Mesothelial cell of epicardium (in vitro differentiated cells): ENCODE results near the gene PPFIA1. TPM values are rescaled to one million over a fixed set of nuclear protein-coding genes. Genes with fewer than 3 reads are reported as not detected.
A peak's percentile ranks its signal among the peaks of the same experiment; 100 is the strongest.

Experiments used
- DNase-seq, 2 experiments: peaks; one replicate each; pipeline ENCODE4 v3.0.0; 2021; ENCODE audit warnings: low spot score in 2 of 2; ENCODE audit not compliant: unreplicated experiment in 2 of 2
- H3K27ac Mint-ChIP-seq: 2 replicates; pipeline ENCODE4 v1.8.0; 2021; ENCODE audit warnings: mixed read lengths
- H3K27me3 Mint-ChIP-seq: 2 replicates; pipeline ENCODE4 v1.8.0; 2021; ENCODE audit warnings: low read depth, mixed read lengths
- H3K36me3 Mint-ChIP-seq: 2 replicates; pipeline ENCODE4 v1.8.0; 2021; ENCODE audit warnings: mixed read lengths
- H3K4me1 Mint-ChIP-seq: 2 replicates; pipeline ENCODE4 v1.8.0; 2021; ENCODE audit warnings: mixed read lengths
- H3K4me3 Mint-ChIP-seq: 2 replicates; pipeline ENCODE4 v1.8.0; 2021; ENCODE audit warnings: mild to moderate bottlenecking, moderate library complexity, mixed read lengths
- H3K9me3 Mint-ChIP-seq: 2 replicates; pipeline ENCODE4 v1.8.0; 2021; ENCODE audit warnings: mixed read lengths
- total RNA-seq: library from RNA; stranded (reverse); gene quantifications from 3 replicates; pipeline ENCODE4 v1.2.1, GENCODE V29; 2021
- TF ChIP-seq, protein P1 (sequence below): fragments of 200-600 bp; sonication (generic); IDR thresholded peaks from one replicate; pipeline ENCODE4 v1.5.0; 2021; ENCODE audit warnings: antibody characterized with exemption; ENCODE audit not compliant: unreplicated experiment

PPFIA1 gene
- total RNA-seq, 1 donor from 2014 or later: 59.1 TPM

DNA sequence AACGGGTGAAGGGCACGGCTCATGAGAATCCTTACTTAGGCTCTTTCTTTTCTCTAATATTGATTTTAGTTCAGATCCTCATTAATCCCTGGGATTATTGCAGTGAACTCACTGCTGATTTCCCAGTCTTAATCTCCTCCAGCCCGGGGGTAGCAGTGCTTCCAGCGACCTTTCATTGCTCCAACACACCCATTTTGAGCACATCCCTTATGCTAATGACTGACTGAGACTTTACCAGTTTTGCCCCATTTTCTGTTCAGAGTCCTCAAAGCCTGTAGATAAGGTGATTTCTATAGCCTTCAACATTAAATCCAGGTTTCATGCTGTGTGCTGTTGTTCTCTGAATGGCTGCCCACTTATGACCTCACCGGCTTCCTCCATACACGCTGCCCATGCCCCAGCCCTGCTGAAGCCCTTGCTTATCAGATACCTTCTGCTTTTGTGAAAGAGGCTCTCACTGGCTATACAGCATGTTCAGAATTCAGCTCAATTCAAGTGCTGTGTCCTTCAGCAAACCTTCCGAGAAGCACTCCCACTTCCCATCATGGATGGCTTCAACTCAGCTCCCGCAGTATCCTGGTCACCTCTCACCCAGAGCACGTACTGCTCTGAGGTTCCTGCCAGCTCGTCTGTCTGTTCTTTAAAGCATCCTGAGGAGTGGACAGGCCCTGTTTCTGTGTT is 49.0 kb downstream of the PPFIA1 start:
- H3K4me3 Mint-ChIP-seq: no peak overlapping the region
- no peak for DNase-seq
- H3K9me3 Mint-ChIP-seq: no peaks in the 10 kb centered on the region
- H3K27me3 Mint-ChIP-seq: no peaks in the 10 kb centered on the region
- peaks cover 14% of the 10 kb centered on the region for H3K4me1 Mint-ChIP-seq
- TF ChIP-seq, protein P1, sequence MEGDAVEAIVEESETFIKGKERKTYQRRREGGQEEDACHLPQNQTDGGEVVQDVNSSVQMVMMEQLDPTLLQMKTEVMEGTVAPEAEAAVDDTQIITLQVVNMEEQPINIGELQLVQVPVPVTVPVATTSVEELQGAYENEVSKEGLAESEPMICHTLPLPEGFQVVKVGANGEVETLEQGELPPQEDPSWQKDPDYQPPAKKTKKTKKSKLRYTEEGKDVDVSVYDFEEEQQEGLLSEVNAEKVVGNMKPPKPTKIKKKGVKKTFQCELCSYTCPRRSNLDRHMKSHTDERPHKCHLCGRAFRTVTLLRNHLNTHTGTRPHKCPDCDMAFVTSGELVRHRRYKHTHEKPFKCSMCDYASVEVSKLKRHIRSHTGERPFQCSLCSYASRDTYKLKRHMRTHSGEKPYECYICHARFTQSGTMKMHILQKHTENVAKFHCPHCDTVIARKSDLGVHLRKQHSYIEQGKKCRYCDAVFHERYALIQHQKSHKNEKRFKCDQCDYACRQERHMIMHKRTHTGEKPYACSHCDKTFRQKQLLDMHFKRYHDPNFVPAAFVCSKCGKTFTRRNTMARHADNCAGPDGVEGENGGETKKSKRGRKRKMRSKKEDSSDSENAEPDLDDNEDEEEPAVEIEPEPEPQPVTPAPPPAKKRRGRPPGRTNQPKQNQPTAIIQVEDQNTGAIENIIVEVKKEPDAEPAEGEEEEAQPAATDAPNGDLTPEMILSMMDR: no peak
- no peaks in the 10 kb centered on the region for H3K36me3 Mint-ChIP-seq
- H3K27ac Mint-ChIP-seq: no peak overlapping the region

DNA sequence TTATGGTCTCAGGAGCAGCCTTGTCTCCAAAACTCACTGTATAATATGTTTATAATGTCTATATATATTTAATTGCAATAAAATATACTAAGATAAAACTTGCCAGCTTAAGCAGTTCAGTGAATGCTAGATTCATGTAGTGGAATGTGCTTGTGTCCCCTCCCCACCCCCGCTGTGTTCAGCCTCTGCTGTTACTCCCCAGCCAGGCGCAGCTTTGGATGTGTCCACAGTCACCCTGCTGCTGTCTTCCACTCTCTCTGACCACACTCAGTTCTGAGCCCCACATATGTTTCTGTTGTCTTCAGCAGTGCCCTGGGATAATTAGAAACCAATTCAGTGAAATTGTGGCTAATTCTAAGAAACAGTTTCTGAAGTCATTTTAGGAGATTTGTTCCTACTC is 52.2 kb downstream of the PPFIA1 start:
- no peak overlapping the region for H3K4me3 Mint-ChIP-seq
- peaks cover 15% of the 10 kb centered on the region for H3K36me3 Mint-ChIP-seq
- H3K4me1 Mint-ChIP-seq: peaks cover 16% of the 10 kb centered on the region
- DNase-seq: no peak
- TF ChIP-seq, protein P1: no peak
- peak overlapping the region; percentile 15 for H3K27ac Mint-ChIP-seq
- H3K9me3 Mint-ChIP-seq: no peaks in the 10 kb centered on the region
- H3K27me3 Mint-ChIP-seq: no peaks in the 10 kb centered on the region

DNA sequence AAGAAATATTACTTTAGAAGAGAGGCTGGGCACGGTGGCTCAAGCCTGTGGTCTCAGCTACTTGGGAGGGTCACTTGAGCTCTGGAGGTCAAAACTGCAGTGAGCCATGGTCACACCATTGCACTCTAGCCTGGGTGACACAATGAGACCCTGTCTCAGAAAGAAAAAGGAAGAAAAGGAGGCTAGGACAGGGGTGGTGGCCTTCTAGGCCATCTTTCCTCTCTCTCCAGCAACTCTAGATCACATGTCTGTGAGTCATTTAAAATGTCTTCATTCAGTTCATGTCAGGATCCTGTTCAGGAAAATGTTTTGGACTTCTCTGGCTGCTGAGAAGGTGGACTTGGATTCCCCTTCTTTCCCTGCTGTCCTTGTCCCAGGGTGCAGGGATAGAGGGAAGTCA is 53.3 kb downstream of the PPFIA1 start:
- peak overlapping the region; percentile 81 for H3K27ac Mint-ChIP-seq
- peaks cover 25% of the 10 kb centered on the region for H3K36me3 Mint-ChIP-seq
- peaks cover 16% of the 10 kb centered on the region for H3K4me1 Mint-ChIP-seq
- H3K4me3 Mint-ChIP-seq: no peak overlapping the region
- H3K27me3 Mint-ChIP-seq: no peaks in the 10 kb centered on the region
- TF ChIP-seq, protein P1: no peak
- peaks cover 4% of the 10 kb centered on the region for H3K9me3 Mint-ChIP-seq
- DNase-seq: no peak

DNA sequence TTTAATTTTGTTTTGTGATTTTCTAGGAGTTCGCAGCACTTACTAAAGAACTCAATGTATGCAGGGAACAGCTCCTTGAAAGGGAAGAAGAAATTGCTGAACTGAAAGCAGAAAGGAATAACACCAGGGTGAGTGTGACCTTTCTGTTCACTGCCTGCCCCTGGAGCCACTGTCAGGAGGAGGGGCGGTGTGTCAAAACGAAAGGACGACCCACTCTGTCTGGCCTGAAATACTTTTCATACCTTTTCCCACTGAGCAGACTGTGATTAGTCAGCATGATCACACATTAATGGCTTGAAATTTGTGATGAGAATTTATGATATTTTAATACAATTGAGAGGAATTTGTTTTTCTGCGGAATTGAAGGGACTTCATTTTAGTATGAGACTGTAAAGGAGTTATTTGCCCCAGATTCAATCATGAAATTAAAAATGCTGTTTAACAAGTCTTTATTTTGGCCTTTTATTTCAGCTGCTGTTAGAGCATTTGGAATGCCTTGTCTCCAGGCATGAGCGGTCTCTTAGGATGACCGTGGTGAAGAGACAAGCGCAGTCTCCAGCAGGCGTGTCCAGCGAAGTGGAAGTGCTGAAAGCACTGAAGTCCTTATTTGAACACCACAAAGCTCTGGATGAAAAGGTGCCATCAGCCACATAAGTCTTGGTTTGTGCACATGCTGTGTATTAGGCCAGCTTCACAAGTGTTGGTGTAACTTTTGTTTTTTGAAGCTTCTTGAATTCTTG is 54.1 kb downstream of the PPFIA1 start:
- Mint-ChIP-seq H3K27me3 (no peaks in the 10 kb centered on the region), H3K36me3 (peaks cover 27% of the 10 kb centered on the region), H3K4me1 (peaks cover 16% of the 10 kb centered on the region), H3K4me3 (no peak overlapping the region), H3K9me3 (peaks cover 4% of the 10 kb centered on the region), H3K27ac (peak overlapping the region; percentile 81)
- TF ChIP-seq, protein P1: no peak
- no peak for DNase-seq

DNA sequence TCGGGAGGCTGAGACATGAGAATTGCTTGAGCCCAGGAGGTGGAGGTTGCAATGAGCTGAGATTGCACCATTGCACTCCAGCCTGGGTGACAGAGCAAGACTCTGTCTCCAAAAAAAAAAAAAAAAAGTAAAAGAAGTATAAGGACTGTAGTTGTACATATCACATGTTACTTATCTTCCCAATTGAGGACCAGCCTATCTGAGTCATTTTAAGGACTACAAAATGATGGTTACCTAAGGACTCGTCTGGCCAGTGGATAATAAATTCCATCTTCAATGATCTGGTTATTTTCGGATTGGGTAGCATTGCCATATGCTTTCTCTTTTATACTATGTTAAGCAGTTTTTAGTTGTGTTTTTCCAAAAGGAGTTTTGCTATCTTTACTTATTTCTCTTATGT is 55.3 kb downstream of the PPFIA1 start:
- Mint-ChIP-seq H3K4me1 (peaks cover 16% of the 10 kb centered on the region), H3K4me3 (no peak overlapping the region), H3K27ac (no peak overlapping the region), H3K36me3 (peaks cover 35% of the 10 kb centered on the region), H3K9me3 (peaks cover 4% of the 10 kb centered on the region), H3K27me3 (no peaks in the 10 kb centered on the region)
- TF ChIP-seq, protein P1: no peak
- no peak for DNase-seq
